Neural progenitor cell (in vitro differentiated cells): ENCODE measurements around the gene WTAP.

Source experiments
- EZH2 ChIP-seq: fragments of 200-600 bp; sonication (generic); IDR thresholded peaks from 2 replicates; pipeline ENCODE4 v1.6.1; 2017; ENCODE audit warnings: antibody characterized with exemption, mild to moderate bottlenecking, moderate library complexity
- TF ChIP-seq, protein P1 (sequence below): fragments of 200-600 bp; sonication (generic); IDR thresholded peaks from 2 replicates; pipeline ENCODE4 v1.5.1; 2017; ENCODE audit warnings: antibody characterized with exemption, mild to moderate bottlenecking

DNA sequence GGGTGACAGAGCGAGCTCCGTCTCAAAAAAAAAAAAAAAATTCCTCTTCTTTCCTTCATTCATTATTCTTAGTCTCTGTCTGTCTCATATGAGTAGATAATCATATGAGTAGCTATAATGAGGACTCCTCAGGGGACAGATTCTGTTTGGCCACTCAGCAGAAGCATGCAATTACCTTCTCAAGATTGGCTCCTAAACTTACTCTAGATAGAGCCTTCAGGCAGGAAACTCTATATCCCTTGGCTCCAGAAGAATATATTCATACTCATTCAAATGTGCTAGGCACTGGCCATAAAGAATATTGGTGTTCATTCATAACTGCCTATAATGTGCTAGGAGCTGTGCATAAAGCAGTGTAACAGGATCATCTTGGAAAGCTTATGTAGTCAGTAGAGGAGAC lies 32.3 kb downstream of the WTAP start:
- TF ChIP-seq, protein P1, sequence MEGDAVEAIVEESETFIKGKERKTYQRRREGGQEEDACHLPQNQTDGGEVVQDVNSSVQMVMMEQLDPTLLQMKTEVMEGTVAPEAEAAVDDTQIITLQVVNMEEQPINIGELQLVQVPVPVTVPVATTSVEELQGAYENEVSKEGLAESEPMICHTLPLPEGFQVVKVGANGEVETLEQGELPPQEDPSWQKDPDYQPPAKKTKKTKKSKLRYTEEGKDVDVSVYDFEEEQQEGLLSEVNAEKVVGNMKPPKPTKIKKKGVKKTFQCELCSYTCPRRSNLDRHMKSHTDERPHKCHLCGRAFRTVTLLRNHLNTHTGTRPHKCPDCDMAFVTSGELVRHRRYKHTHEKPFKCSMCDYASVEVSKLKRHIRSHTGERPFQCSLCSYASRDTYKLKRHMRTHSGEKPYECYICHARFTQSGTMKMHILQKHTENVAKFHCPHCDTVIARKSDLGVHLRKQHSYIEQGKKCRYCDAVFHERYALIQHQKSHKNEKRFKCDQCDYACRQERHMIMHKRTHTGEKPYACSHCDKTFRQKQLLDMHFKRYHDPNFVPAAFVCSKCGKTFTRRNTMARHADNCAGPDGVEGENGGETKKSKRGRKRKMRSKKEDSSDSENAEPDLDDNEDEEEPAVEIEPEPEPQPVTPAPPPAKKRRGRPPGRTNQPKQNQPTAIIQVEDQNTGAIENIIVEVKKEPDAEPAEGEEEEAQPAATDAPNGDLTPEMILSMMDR: no peak
- no peak for TF ChIP-seq EZH2
